SKM-1 (cell line): Measurements from ENCODE around the gene CREBBP.

Source experiments
- DNase-seq: peaks from one replicate; lab custom pipeline; 2025; ENCODE audit not compliant: unreplicated experiment; lab: John Stamatoyannopoulos, UW

The CREBBP gene

DNA sequence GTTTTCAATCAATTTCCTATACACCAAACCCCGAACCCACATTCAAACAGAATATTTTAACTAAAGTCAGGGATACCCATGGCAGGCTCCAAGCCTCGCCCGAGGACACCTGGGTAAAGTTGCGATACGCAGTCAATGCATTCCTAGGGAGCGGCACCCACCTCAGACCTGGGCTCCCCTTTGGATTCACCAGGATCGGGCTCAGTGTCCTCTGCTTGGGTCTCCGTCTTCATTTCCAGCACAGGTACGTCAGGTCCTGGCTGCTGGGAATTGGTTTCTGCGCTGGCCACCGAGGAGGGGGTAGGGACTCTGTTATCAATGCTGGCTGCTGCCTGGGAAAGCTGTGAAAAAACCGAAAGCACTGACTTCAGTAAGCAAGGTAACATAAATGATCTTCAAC, 111.5 kb downstream of the CREBBP start:
- no peak for DNase-seq

DNA sequence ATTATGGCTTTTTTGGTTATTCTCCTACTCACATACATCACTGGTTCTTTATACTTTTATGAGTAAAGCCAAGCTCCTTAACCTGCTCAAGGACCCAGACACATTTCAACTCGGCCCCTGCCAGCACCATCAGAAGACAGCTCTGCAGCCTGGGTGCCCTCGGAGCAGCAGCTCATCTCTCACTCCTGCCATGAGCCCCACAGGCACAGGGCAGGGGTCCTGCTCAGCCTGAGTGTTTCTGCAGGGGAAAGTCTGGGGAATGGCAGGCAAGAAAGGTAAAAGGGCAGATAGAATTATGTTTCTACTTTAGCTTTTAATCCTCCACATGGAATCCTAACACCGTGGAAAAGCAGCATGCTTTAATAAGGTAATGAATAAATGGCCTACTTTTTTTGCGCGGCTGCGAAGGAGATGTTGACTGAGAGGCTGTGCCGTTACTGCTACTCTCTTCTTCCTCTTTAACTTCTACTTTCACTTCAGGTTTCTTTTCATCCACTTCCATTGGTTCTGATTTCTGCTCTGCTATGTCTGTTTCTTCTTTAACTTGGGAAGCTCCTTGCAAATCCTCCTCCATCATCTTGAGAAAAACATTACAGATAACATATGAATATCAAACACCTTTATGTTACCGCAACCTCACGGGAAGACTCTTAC, 113.1 kb downstream of the CREBBP start:
- no peak for DNase-seq

DNA sequence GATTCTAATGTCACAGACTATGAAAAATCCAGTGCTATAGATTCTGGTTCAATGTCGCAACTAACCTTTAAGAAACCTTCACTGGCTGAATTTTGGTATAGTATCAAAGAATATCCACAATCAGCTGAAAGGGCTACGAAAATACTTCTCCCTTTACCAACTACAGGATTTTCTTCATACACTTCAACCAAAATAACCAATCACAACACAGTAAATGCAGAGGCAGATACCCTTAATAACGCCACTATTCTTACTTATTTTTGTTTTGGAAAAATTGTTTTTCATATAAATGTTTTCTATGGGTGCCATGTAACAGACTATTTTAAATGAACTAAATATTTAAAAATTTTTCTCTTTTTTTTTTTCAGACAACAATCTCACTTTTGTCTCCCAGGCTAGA, 114.3 kb downstream of the CREBBP start:
- DNase-seq: no peak

DNA sequence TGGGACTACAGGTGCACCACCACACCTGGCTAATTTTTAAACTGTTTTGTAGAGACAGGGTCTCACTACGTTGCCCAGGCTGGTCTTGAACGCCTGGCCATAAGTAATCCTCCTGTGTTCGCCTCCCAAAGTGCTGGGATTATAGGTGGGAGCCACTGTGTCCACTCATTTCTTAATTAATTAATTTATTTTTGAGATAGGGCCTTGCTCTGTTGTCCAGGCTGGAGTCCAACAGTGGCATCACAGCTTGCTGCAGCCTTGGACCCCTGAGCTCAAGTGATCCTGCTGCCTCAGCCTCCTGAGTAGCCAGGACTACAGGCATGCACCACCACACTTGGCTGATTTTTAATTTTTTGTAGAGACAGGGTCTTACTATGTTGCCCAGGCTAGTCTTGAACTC, 116.1 kb downstream of the CREBBP start:
- DNase-seq: no peak

DNA sequence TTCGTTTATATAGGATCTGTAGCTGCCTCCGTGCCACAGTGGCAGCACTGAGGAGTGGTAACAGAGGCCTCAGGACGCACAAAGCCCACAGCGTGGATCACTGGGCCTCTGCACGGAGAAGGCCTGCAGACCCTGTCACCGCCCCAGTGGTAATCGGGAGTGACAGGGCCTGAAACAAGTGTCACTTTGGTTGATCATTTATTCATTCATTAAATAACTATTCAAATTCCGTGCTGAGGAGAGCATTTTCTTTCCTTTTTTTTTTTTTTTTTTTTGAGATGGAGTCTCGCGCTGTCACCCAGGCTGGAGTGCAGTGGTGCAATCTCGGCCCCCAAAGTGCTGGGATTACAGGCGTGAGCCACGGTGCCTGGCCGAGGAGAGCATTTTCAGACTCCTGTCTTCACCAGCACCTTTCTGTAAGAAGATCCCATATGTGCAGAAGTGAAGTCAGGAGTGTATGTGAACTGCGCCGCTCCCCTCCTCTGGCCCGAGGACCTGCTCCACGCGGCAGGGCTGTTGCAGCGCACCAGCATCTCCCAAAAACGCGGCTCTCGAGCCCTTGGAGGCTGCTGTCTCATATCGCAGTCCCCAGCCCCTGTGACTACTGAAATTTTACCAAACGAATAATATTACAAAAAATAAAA, 118.3 kb downstream of the CREBBP start:
- no peak for DNase-seq

DNA sequence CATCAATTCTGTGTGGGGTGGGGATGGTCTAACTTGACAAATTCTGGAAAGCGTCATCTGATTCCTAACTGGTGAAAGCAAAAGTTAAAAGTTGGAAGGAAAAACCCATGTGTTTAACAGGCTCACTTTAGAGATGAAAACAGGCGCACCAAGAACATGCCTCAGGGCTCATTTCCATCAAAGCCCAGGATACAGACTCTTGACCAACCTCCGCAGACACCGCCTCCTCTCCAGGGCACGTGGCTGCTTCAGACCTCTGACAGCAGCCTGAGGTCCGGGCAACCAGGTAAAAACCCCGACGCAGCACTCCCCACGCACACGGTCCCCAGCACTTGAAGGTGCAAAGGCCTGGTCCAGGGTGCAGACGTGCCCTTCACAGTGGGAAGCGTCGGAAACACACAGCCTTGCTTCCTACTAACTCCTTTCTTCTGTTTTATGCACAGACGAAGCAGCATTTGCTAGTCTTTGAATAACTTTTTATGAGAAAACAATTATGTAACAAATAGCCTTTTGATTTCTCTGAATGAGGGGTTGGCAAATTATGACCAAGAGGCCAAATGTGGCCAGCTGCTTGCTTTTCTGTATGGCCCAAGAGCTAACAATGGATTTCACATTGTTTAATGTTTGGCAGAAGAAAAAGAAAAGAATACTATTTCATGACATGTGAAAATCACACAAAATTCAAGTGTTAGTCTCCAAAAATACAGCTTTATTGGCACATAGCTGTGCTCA, 119.0 kb downstream of the CREBBP start:
- no peak for DNase-seq

DNA sequence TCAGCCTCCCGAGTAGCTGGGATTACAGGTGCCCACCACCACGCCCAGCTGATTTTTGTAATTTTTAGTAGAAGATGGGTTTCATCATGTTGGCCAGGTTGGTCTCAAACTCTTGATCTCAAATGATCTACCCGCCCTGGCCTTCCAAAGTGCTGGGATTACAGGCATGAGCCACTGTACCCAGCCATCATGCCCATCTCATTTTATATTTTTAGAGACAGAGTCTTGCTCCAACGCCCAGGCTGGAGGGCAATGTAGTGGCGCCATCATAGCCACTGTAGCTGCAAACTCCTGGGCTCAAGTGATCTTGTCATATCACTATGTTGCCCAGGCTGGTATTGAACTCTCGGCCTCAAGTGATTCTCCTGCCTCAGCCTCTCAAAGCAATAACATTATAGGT, 120.0 kb downstream of the CREBBP start:
- DNase-seq: no peak

DNA sequence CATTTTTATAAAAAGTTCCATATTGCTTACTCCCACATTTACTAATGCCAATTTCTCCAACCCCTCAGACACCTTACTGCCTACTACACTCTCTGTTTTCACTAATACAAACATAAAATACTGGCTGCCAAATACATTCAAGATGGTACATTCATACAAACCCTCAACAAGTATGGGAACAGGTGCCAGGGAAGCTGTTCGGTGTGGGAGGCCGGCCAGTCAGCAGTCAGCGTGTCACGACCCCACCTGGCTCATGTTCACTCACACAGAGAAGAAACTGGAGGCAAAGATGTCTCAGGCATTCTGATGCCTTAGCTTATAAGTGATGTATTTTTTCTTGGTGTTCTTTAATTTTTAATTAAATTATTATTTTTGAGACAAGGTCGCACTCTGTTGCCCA, 120.8 kb downstream of the CREBBP start:
- no peak for DNase-seq

DNA sequence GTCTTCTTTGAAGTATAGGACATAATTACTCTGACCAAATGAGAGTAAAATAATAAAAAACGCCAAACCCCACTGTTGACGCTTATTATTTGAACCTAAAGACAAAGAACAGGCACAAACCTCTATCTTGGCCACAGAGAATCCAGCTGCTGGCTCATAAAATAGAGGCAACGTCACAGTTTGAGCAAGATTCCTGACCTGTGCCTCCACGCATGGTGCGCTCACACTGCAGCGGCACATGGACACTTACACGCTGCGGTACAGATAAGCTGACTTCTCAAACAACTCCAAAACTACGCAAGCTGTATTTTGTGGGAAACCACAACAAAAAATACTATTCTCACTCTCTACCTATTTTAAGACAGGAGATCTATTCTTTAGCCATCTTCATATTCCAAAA, 124.4 kb downstream of the CREBBP start:
- DNase-seq: no peak

DNA sequence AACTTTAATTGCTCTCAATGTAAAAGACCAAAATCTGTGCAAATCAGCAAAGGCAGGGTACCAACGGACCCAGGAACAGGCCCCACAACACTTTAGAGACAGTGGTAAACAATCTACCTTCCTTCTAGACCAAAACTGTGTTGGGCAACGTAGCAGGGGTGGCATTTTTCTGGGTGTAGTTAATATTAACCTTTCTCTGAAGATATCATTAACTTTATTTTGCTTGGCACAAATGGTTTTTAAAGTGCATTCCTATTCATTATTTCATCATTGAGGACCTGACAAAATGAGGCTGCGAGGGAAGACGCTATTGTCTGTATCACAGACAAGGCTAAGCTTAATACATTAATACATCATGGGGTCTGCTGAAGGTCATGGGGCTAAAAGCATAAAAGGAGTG, 125.3 kb downstream of the CREBBP start:
- no peak for DNase-seq

DNA sequence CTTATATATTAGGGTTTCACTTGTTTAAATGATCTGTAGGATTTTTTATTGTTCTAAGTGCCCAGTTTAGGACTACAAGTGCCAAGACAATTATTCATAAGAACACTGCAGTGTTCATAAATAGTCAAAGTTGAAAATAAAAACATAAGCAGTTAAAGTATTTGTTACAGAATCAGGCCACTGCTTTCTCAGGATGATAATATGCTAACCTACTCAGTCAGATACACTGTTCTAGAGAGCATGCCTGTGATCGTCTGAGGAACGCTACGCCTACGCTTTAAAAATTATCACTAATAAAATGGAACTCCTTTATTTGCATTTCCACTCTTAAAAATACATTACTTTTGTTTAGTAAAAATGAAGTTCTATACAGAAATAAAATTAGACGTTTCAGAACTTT, 125.7 kb downstream of the CREBBP start:
- DNase-seq: no peak

DNA sequence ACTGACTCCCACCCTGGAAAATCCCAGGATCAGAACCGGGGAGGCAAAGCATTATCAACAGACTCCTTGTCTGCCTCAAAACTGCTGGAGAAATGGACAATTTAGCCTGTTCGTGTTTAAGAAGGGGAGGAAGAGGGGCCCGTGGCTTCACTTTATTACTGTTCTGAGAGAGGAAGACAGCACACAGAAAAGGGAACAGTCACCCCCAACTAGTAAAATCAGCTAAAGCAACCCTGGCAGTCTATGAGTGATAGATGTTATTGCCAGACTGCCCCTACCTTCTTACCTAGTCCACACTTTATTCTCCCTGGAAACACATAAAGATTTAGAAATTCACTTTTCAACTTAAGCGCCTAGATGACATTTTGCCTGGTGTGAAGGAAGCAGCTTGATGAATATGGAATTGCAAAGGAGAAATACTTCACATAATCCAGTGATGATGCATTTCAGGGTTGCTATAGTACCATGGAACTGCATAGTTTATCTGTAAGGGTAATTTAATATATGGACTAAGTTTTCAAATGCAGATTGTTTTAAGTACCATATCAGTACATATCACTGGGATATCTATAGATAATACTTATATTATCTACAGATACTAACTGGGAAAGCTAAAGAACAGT, 126.3 kb downstream of the CREBBP start:
- no peak for DNase-seq

DNA sequence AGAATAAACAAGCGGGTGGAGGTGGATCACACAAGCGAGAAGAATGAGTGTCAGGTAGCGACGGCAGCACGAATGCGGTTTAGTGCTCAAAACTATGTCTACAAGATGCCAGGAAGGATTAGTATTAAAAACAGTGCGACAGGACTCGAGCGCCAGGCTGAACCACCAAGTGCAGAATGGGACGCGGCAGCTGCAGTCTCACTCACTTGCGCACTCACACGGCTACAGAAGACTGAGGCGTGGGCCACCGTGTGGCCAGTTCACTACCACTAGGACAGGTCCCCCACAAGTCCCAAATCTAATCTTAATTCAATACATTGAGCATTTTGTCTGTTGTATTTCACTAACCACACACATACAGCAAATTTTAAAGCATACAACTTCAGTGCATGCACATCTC, 127.5 kb downstream of the CREBBP start:
- DNase-seq: no peak

DNA sequence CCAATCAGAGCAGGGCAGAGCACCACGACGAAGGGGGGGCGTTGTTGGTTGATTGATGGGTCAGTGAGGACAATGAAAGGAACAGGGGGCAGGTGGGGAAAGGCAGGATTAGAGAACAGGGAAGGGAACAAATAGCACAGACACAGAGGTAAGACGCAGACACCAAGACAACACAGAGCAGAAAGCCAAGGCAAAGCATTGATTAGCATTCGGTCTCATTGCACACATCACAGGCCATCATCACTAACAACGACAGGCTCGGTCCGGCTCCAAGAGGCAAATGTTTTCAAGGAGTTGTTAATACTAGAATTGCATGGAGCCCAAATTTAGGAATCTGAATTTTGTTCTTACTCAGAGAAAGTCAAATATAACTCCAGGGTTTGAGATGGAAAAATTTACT, 128.6 kb downstream of the CREBBP start:
- no peak for DNase-seq

DNA sequence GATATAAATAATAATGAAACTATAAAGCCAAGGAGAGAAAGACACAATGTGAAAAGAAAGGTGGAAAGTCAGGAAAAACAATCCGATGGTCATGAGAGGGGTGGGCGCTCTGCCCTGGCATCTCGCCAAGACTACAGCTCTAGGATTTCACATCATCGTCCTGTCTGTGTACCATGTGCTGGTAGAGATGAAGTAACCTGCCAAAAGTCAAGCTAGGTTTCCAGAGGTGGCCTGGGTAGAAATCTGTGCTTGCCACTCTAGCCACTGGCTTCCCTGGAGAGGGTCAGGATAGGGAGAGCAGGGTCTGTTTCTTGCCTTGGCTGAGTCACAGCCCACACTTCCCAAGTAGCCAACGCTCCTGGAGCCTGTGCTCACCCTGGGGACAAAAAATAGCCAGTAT, 132.2 kb downstream of the CREBBP start:
- DNase-seq: no peak

DNA sequence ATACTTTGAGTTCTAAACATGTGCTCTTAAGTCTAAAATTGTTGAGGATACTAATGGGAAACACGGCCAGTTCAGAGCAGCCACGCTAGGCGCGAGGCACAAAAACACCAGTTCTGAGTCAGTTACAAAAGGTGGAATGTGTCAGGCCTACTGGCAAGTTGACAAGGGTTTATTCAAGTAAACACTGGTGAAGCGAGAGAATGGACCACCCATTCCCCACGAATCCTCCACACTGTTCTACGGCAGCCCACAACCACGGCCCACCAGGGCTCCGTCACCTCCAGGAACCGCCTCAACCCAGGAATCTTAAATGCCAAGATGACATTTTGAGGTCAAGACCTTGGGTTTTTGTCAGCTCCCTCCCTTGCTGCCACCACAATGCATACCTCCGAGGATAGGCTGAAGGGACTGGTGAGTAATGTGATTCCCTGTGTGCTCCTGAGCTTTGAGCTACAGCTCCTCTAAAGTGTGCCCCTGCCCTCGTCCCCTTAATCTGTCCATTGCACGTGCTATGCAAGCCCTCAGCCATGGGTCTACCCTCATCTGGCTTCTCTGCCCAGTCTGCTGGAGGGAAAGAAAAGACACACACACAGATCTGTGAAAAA, 134.7 kb downstream of the CREBBP start:
- DNase-seq: no peak

DNA sequence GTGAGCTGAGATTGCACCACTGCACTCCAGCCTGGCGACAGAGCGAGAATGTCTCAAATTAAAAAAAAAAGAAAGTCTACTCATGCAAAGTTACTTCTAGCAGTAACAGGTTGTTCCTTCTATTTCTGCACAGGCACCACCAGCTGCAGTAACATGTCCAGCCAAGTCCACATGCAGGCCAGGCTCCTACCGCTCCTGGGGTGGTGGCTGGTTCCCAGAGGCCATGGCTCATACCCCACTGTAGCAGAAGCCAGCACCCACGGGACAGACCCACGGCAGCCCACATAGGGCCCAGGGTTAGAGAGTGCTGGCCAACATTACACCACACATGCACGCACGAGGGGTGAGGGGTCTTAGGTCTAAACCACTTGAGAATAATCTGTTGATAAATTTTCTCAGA, 136.5 kb downstream of the CREBBP start:
- no peak for DNase-seq

DNA sequence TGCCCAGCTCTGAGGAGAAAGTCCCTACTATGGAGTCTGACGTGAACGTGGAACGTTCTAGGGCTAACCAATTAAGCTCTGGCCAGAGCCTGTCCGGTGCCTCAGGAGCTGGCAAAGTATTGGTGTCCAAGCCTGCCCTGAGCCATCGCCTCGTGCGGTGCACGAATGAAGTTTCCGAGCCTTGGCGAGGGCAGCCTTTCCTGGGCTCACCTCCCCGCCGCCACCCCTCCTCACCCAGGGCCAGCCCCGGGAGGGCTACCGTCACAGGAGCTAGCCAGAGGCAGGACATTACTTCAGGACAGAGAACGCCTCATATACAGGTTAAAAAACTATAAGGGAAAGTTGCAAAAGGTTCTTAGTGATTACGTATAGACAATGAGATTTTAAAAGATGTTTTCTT, 139.6 kb downstream of the CREBBP start:
- DNase-seq: no peak

DNA sequence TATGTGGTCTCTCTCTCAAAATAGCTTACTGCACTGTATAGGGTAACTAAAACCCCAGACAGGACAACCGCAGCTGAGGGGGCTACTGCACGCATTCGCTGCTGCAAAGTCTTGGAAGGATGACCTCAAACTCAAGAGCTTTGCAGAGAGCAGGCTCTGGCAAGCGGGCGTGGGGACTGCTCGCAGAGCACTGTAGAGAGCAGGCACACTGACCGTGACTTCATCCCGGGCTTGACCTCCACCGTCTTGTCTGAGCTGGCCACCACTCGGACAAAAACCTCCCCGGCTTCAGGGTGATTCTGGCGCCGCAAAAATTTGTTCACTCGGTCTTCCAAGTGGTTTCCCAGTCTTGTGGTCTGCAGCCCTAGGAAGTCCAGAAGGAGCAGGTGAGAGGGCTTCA, 140.3 kb downstream of the CREBBP start:
- DNase-seq: no peak

DNA sequence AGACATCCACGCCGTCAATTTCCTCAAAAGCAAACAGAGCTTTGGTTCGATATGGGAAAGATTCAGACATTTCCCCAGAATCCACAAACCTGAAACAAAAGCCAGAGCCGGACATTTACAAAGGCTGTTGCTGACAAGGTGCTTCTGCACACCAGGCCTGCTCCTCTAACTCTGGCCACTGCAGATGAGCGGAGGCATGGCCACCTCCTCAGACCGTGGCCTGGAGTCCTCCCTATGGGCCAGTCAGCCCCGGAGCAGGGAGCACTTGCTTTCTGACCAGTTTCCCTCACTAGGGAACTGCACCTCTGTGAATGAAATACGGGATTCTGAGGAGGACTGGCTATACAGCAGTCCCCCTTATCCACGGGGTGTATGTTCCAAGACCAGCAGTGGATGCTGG, 140.9 kb downstream of the CREBBP start:
- DNase-seq: no peak

DNA sequence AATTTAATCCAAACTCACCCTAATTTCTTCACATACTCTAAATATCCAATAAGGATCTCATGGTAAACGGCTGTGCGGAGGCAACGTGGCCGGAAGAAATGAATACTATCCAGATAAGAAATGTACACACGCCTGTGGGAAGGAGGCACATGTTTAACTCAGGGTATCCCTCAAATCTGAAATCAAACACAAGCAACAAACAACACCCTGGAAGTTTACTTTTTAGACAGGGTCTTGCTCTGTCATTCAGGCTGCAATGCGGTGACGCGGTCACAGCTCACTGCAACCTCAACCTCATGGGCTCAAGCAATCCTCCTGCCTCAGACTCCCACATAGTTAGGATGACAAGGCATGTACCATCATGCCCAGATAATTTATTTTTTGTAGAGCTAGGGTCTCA, 142.0 kb downstream of the CREBBP start:
- no peak for DNase-seq

DNA sequence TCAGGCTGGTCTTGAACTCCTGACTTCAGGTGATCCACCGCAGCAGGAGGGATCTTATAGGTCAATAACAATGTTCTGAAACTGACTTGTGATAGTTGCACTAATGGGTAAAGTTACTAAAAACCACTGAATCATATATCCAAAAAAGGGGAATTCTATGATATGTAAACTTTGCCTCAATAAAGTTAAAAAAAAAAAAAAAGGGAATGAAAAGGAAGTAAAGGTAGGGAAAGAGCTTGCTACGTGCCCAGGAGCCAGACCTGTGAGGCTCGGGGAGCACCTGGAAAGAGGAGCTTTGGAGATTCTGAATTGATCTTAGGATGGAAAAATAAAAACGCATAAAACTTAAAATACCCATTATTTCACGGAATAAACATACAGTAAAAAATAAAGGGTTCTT, 142.4 kb downstream of the CREBBP start:
- DNase-seq: no peak
